Muscle layer of colon (tissue), 2 donors: ENCODE results near the gene KCNK10.

Experiments used
- H3K27ac ChIP-seq: one replicate; pipeline ENCODE4 v1.7.0; 2013; ENCODE audit warnings: low read depth, mild to moderate bottlenecking, low read length, moderate library complexity
- H3K27me3 ChIP-seq, 2 donors: one replicate each; pipeline ENCODE4 v1.7.0; 2013; ENCODE audit warnings: low read length in 2 of 2, mild to moderate bottlenecking in 2 of 2; ENCODE audit not compliant: insufficient read depth in 2 of 2, control insufficient read depth in 1 of 2
- H3K36me3 ChIP-seq: one replicate; pipeline ENCODE4 v1.7.0; 2013; ENCODE audit warnings: mild to moderate bottlenecking, low read length; ENCODE audit not compliant: insufficient read depth
- H3K4me1 ChIP-seq: one replicate; pipeline ENCODE4 v1.7.0; 2013; ENCODE audit warnings: mild to moderate bottlenecking, low read length; ENCODE audit not compliant: insufficient read depth
- H3K4me3 ChIP-seq, 2 donors: one replicate each; pipeline ENCODE4 v1.7.0; 2013; ENCODE audit warnings: low read length in 2 of 2, low read depth in 1 of 2, mild to moderate bottlenecking in 1 of 2, moderate library complexity in 1 of 2
- H3K9ac ChIP-seq: one replicate; pipeline ENCODE4 v1.7.0; 2013; ENCODE audit warnings: low read length
- H3K9me3 ChIP-seq: one replicate; pipeline ENCODE4 v1.7.0; 2013; ENCODE audit warnings: mild to moderate bottlenecking, low read length
- donor health status: abdominal sarcoma.
- donor health status: Adenocarcinoma of cecum.

KCNK10 gene

GRCh38 chr14:88289996-88290395 lies 33.1 kb downstream of the KCNK10 start:
- Histone ChIP-seq H3K4me1 (no peaks in the 10 kb centered on the region), H3K36me3 (no peaks in the 10 kb centered on the region), H3K4me3 (no peak overlapping the region), H3K27ac (no peak overlapping the region), H3K9ac (no peak overlapping the region), H3K27me3 (no peaks in the 10 kb centered on the region), H3K9me3 (no peaks in the 10 kb centered on the region)

- no peak overlapping the region for H3K27ac ChIP-seq
- no peak overlapping the region for H3K9ac ChIP-seq
- no peaks in the 10 kb centered on the region for H3K9me3 ChIP-seq
- no peak overlapping the region for H3K4me3 ChIP-seq
- H3K27me3 ChIP-seq, result no peaks in the 10 kb centered on the region
- no peaks in the 10 kb centered on the region for H3K4me1 ChIP-seq
- no peaks in the 10 kb centered on the region for H3K36me3 ChIP-seq
These were observed 33.8 kb downstream of the KCNK10 start for GRCh38 chr14:88289234-88289633.

GRCh38 chr14:88286309-88286708 lies 36.8 kb downstream of the KCNK10 start:
- no peaks in the 10 kb centered on the region for H3K36me3 ChIP-seq
- no peaks in the 10 kb centered on the region for H3K27me3 ChIP-seq
- no peaks in the 10 kb centered on the region for H3K4me1 ChIP-seq
- no peak overlapping the region for H3K9ac ChIP-seq
- H3K27ac ChIP-seq, result no peak overlapping the region
- no peak overlapping the region for H3K4me3 ChIP-seq
- H3K9me3 ChIP-seq, result no peaks in the 10 kb centered on the region

GRCh38 chr14:88281447-88281846 lies 41.6 kb downstream of the KCNK10 start:
- no peaks in the 10 kb centered on the region for H3K27me3 ChIP-seq
- no peaks in the 10 kb centered on the region for H3K4me1 ChIP-seq
- H3K36me3 ChIP-seq, result no peaks in the 10 kb centered on the region
- H3K4me3 ChIP-seq, result no peak overlapping the region
- H3K9me3 ChIP-seq, result no peaks in the 10 kb centered on the region
- no peak overlapping the region for H3K9ac ChIP-seq
- H3K27ac ChIP-seq, result no peak overlapping the region

GRCh38 chr14:88276923-88277596 lies 46.0 kb downstream of the KCNK10 start:
- Histone ChIP-seq H3K4me1 (no peaks in the 10 kb centered on the region), H3K4me3 (no peak overlapping the region), H3K27ac (no peak overlapping the region), H3K9ac (no peak overlapping the region), H3K36me3 (no peaks in the 10 kb centered on the region), H3K27me3 (no peaks in the 10 kb centered on the region), H3K9me3 (no peaks in the 10 kb centered on the region)

GRCh38 chr14:88272390-88273269 lies 50.4 kb downstream of the KCNK10 start:
- H3K4me3 ChIP-seq, result no peak overlapping the region
- no peak overlapping the region for H3K27ac ChIP-seq
- H3K36me3 ChIP-seq, result no peaks in the 10 kb centered on the region
- no peaks in the 10 kb centered on the region for H3K9me3 ChIP-seq
- no peaks in the 10 kb centered on the region for H3K4me1 ChIP-seq
- no peaks in the 10 kb centered on the region for H3K27me3 ChIP-seq
- no peak overlapping the region for H3K9ac ChIP-seq

- H3K27me3 ChIP-seq, result no peaks in the 10 kb centered on the region
- H3K9me3 ChIP-seq, result no peaks in the 10 kb centered on the region
- no peak overlapping the region for H3K27ac ChIP-seq
- no peaks in the 10 kb centered on the region for H3K36me3 ChIP-seq
- H3K4me1 ChIP-seq, result no peaks in the 10 kb centered on the region
- no peak overlapping the region for H3K9ac ChIP-seq
- H3K4me3 ChIP-seq, result no peak overlapping the region
These were observed 51.9 kb downstream of the KCNK10 start for GRCh38 chr14:88271205-88271604.

- Histone ChIP-seq H3K4me3 (no peak overlapping the region), H3K27ac (no peak overlapping the region), H3K27me3 (no peaks in the 10 kb centered on the region), H3K36me3 (no peaks in the 10 kb centered on the region), H3K4me1 (no peaks in the 10 kb centered on the region), H3K9ac (no peak overlapping the region), H3K9me3 (no peaks in the 10 kb centered on the region)
These were observed 52.3 kb downstream of the KCNK10 start for GRCh38 chr14:88270776-88271175.

- Histone ChIP-seq H3K27ac (no peak overlapping the region), H3K4me3 (no peak overlapping the region), H3K27me3 (no peaks in the 10 kb centered on the region), H3K36me3 (no peaks in the 10 kb centered on the region), H3K9me3 (no peaks in the 10 kb centered on the region), H3K4me1 (no peaks in the 10 kb centered on the region), H3K9ac (no peak overlapping the region)
These were observed 53.2 kb downstream of the KCNK10 start for GRCh38 chr14:88269806-88270420.

GRCh38 chr14:88266474-88266873 lies 56.6 kb downstream of the KCNK10 start:
- Histone ChIP-seq H3K4me1 (no peaks in the 10 kb centered on the region), H3K9me3 (no peaks in the 10 kb centered on the region), H3K9ac (no peak overlapping the region), H3K36me3 (no peaks in the 10 kb centered on the region), H3K27me3 (no peaks in the 10 kb centered on the region), H3K27ac (no peak overlapping the region), H3K4me3 (no peak overlapping the region)

GRCh38 chr14:88264116-88264515 lies 59.0 kb downstream of the KCNK10 start:
- Histone ChIP-seq H3K9ac (no peak overlapping the region), H3K4me1 (no peaks in the 10 kb centered on the region), H3K36me3 (no peaks in the 10 kb centered on the region), H3K27me3 (no peaks in the 10 kb centered on the region), H3K9me3 (no peaks in the 10 kb centered on the region), H3K27ac (no peak overlapping the region), H3K4me3 (no peak overlapping the region)
